H1 (cell line): ENCODE results near the gene ZMIZ1. TPM values are rescaled to one million over a fixed set of nuclear protein-coding genes. Genes with fewer than 3 reads are reported as not detected.

Experiments used
- CTCF ChIA-PET: fragments of 300-600 bp; sonication (Branson Sonifier 250); formaldehyde crosslinking; loops from one replicate; lab custom pipeline; 2021; ENCODE audit not compliant: partially characterized antibody; lab: Charles Lee
- POLR2A ChIA-PET: fragments of 300-600 bp; sonication (Branson Sonifier 250); formaldehyde crosslinking; loops from one replicate; lab custom pipeline; 2021; ENCODE audit warnings: inconsistent platforms; ENCODE audit not compliant: partially characterized antibody; lab: Charles Lee
- DNase-seq, 2 experiments: peaks; one replicate each; pipeline versions ENCODE4 v3.0.0 to v3.0.0-alpha.2; 2010 to 2022; ENCODE audit warnings: low spot score in 2 of 2, low read depth in 1 of 2, mixed read lengths in 1 of 2
- FAIRE-seq: peaks from 2 replicates; lab custom pipeline; 2011; peaks lifted over from hg19 to GRCh38; lab: Jason Lieb, UNC
- H2AFZ ChIP-seq: 2 replicates; pipeline ENCODE4 v1.8.1; 2012; ENCODE audit warnings: low read length, inconsistent platforms
- H2AK5ac ChIP-seq: 2 replicates; pipeline ENCODE4 v1.6.1; 2013; ENCODE audit warnings: low read depth, low read length
- H2BK120ac ChIP-seq: replicated peaks from 2 replicates; pipeline ENCODE3; 2013; ENCODE audit warnings: low read depth, low read length, inconsistent platforms
- H2BK12ac ChIP-seq: 2 replicates; pipeline ENCODE4 v1.6.1; 2013; ENCODE audit warnings: low read depth, low read length
- H2BK15ac ChIP-seq: 2 replicates; pipeline ENCODE4 v1.6.1; 2013; ENCODE audit warnings: low read length
- H2BK20ac ChIP-seq: 2 replicates; pipeline ENCODE4 v1.6.1; 2013; ENCODE audit warnings: low read length
- H2BK5ac ChIP-seq: 2 replicates; pipeline ENCODE4 v1.6.1; 2013; ENCODE audit warnings: low read depth, low read length
- H3K14ac ChIP-seq: 2 replicates; pipeline ENCODE4 v1.6.1; 2013; ENCODE audit warnings: inconsistent platforms; ENCODE audit not compliant: insufficient read length
- H3K18ac ChIP-seq: 2 replicates; pipeline ENCODE4 v1.6.1; 2013; ENCODE audit warnings: low read length; ENCODE audit errors: extremely low read depth
- H3K23ac ChIP-seq: 2 replicates; pipeline ENCODE4 v1.6.1; 2013; ENCODE audit warnings: inconsistent platforms; ENCODE audit not compliant: insufficient read length
- H3K23me2 ChIP-seq: 2 replicates; pipeline ENCODE4 v1.6.1; 2013; ENCODE audit warnings: low read depth, low read length
- H3K27ac ChIP-seq: 2 replicates; pipeline ENCODE4 v1.6.1; 2011; ENCODE audit warnings: low read depth, low read length, inconsistent platforms
- H3K27me3 ChIP-seq, 4 experiments: replicated peaks in 1 of 4; 1 replicate in 1 of 4; 2 replicates in 3 of 4; pipeline versions ENCODE4 v1.6.1 to v1.8.1; 2011 to 2013; ENCODE audit warnings: low read length in 3 of 4, mild to moderate bottlenecking in 3 of 4, inconsistent platforms in 2 of 4, mixed read lengths in 2 of 4, moderate library complexity in 1 of 4; ENCODE audit not compliant: control insufficient read depth in 3 of 4, insufficient read depth in 3 of 4; ENCODE audit errors: extremely low read depth in 1 of 4
- H3K36me3 ChIP-seq, 4 experiments: 2 replicates each; pipeline versions ENCODE4 v1.6.1 to v1.8.1; 2011 to 2013; ENCODE audit warnings: mild to moderate bottlenecking in 4 of 4, low read length in 3 of 4, moderate library complexity in 2 of 4, control low read depth in 1 of 4, inconsistent platforms in 1 of 4; ENCODE audit not compliant: insufficient read depth in 4 of 4, control insufficient read depth in 2 of 4
- H3K4ac ChIP-seq: replicated peaks from 2 replicates; pipeline ENCODE3; 2013; ENCODE audit warnings: low read length, low read depth, mixed read lengths, inconsistent platforms; ENCODE audit not compliant: insufficient read length
- H3K4me1 ChIP-seq, 4 experiments: replicated peaks in 1 of 4; 1 replicate in 1 of 4; 2 replicates in 3 of 4; pipeline versions ENCODE4 v1.6.1 to v1.8.1; 2011 to 2013; ENCODE audit warnings: low read length in 3 of 4, inconsistent platforms in 2 of 4, mixed read lengths in 1 of 4; ENCODE audit not compliant: insufficient read depth in 4 of 4, control insufficient read depth in 3 of 4
- H3K4me2 ChIP-seq, 2 experiments: 2 replicates each; pipeline versions ENCODE4 v1.6.1 to v1.8.1; 2011 to 2013; ENCODE audit warnings: low read depth in 2 of 2, low read length in 2 of 2, control low read depth in 1 of 2, inconsistent platforms in 1 of 2, mild to moderate bottlenecking in 1 of 2; ENCODE audit not compliant: insufficient read depth in 1 of 2
- H3K4me3 ChIP-seq, 4 experiments: fragments of 200-600, 300-600 bp in 1 of 4; sonication (generic), shearing (Covaris generic), sonication (Bioruptor Twin) in 1 of 4; 2 replicates each; pipeline versions ENCODE4 v1.5.1 to v1.8.1; 2011 to 2016; ENCODE audit warnings: low read length in 4 of 4, low read depth in 3 of 4, control low read depth in 2 of 4, inconsistent platforms in 2 of 4, mild to moderate bottlenecking in 2 of 4, mixed read lengths in 1 of 4, moderate library complexity in 1 of 4; ENCODE audit not compliant: insufficient read depth in 2 of 4; ENCODE audit errors: extremely low read depth in 1 of 4
- H3K56ac ChIP-seq: replicated peaks from 2 replicates; pipeline ENCODE3; 2013; ENCODE audit warnings: low read depth, mild to moderate bottlenecking, mixed read lengths, low read length, inconsistent platforms; ENCODE audit not compliant: insufficient read length
- H3K79me1 ChIP-seq: 2 replicates; pipeline ENCODE4 v1.6.1; 2013; ENCODE audit warnings: low read depth, low read length, control low read depth
- H3K79me2 ChIP-seq, 2 experiments: 2 replicates each; pipeline versions ENCODE4 v1.6.1 to v1.8.1; 2012 to 2013; ENCODE audit warnings: low read length in 2 of 2, mild to moderate bottlenecking in 2 of 2, inconsistent platforms in 1 of 2; ENCODE audit not compliant: insufficient read depth in 2 of 2, control insufficient read depth in 1 of 2
- H3K9ac ChIP-seq, 4 experiments: replicated peaks in 1 of 4; 1 replicate in 1 of 4; 2 replicates in 3 of 4; pipeline versions ENCODE4 v1.6.1 to v1.8.1; 2011 to 2013; ENCODE audit warnings: low read depth in 3 of 4, low read length in 3 of 4, control low read depth in 2 of 4, mild to moderate bottlenecking in 2 of 4, moderate library complexity in 2 of 4, inconsistent platforms in 1 of 4; ENCODE audit errors: extremely low read depth in 1 of 4
- H3K9me3 ChIP-seq, 2 experiments: 2 replicates each; pipeline versions ENCODE4 v1.6.1 to v1.8.1; 2012 to 2013; ENCODE audit warnings: mild to moderate bottlenecking in 2 of 2, moderate library complexity in 2 of 2, control low read depth in 1 of 2, inconsistent platforms in 1 of 2, low read depth in 1 of 2, low read length in 1 of 2, mixed read lengths in 1 of 2; ENCODE audit not compliant: insufficient read depth in 2 of 2
- H4K20me1 ChIP-seq, 2 experiments: replicated peaks in 1 of 2; 2 replicates each; pipeline versions ENCODE3 to v1.8.1; 2011 to 2013; ENCODE audit warnings: inconsistent platforms in 2 of 2, low read length in 2 of 2, mild to moderate bottlenecking in 1 of 2; ENCODE audit not compliant: insufficient read depth in 2 of 2, control insufficient read depth in 1 of 2
- H4K5ac ChIP-seq: 2 replicates; pipeline ENCODE4 v1.6.1; 2013; ENCODE audit warnings: low read length, low read depth, mixed read lengths, inconsistent platforms; ENCODE audit not compliant: insufficient read length
- H4K8ac ChIP-seq: 2 replicates; pipeline ENCODE4 v1.8.0; 2013; ENCODE audit warnings: mild to moderate bottlenecking, moderate library complexity, low read length, inconsistent platforms; ENCODE audit not compliant: insufficient read depth; ENCODE audit errors: extremely low read depth
- H4K91ac ChIP-seq: replicated peaks from 2 replicates; pipeline ENCODE3; 2013; ENCODE audit warnings: low read length, mixed read lengths, inconsistent platforms; ENCODE audit not compliant: insufficient read length
- BRCA1 ChIP-seq: IDR thresholded peaks from 2 replicates; pipeline ENCODE4 v1.6.1; 2012; ENCODE audit warnings: low read depth, low read length, improper control_type of control experiment
- CEBPB ChIP-seq: IDR thresholded peaks from 2 replicates; pipeline ENCODE4 v1.6.1; 2012; ENCODE audit warnings: low read depth, low read length
- EGR1 ChIP-seq: IDR thresholded peaks from 2 replicates; pipeline ENCODE4 v1.6.1; 2011; ENCODE audit warnings: low read depth, low read length, borderline replicate concordance
- EP300 ChIP-seq, 2 experiments: IDR thresholded peaks; 1 replicate in 1 of 2; 2 replicates in 1 of 2; pipeline ENCODE4 v1.6.1; 2011 to 2012; ENCODE audit warnings: low read depth in 2 of 2, low read length in 2 of 2, mild to moderate bottlenecking in 2 of 2, borderline replicate concordance in 1 of 2, inconsistent platforms in 1 of 2, moderate library complexity in 1 of 2
- FOSL1 ChIP-seq: IDR thresholded peaks from 2 replicates; pipeline ENCODE4 v1.6.1; 2011; ENCODE audit warnings: mild to moderate bottlenecking, low read depth, low read length, moderate library complexity; ENCODE audit not compliant: insufficient read depth
- KDM5A ChIP-seq: fragments of 200-600 bp; IDR thresholded peaks from 2 replicates; pipeline ENCODE4 v1.7.1; 2012; ENCODE audit warnings: mild to moderate bottlenecking, low read length, inconsistent platforms, mixed read lengths
- NANOG ChIP-seq: IDR thresholded peaks from 2 replicates; pipeline ENCODE4 v1.6.1; 2011; ENCODE audit warnings: low read length, low read depth, mild to moderate bottlenecking, inconsistent platforms; ENCODE audit not compliant: insufficient read depth, poor library complexity, severe bottlenecking
- NRF1 ChIP-seq: IDR thresholded peaks from 2 replicates; pipeline ENCODE4 v1.6.1; 2011; ENCODE audit warnings: mild to moderate bottlenecking, low read depth, low read length, improper control_type of control experiment
- POLR2A ChIP-seq, 2 experiments: IDR thresholded peaks; 1 replicate in 1 of 2; 2 replicates in 1 of 2; pipeline ENCODE4 v1.6.1; 2011; ENCODE audit warnings: low read depth in 2 of 2, low read length in 2 of 2, mild to moderate bottlenecking in 2 of 2; ENCODE audit errors: control extremely low read depth in 1 of 2
- RBBP5 ChIP-seq: IDR thresholded peaks from 2 replicates; pipeline ENCODE4 v1.7.1; 2012; ENCODE audit warnings: low read depth, mild to moderate bottlenecking, inconsistent platforms, low read length, moderate library complexity, borderline replicate concordance
- RFX5 ChIP-seq: IDR thresholded peaks from 2 replicates; pipeline ENCODE4 v1.6.1; 2011; ENCODE audit warnings: low read depth, low read length, improper control_type of control experiment, borderline replicate concordance
- SP1 ChIP-seq: IDR thresholded peaks from 2 replicates; pipeline ENCODE4 v1.6.1; 2011; ENCODE audit warnings: low read depth, low read length
- TCF12 ChIP-seq: IDR thresholded peaks from 2 replicates; pipeline ENCODE4 v1.6.1; 2011; ENCODE audit warnings: low read depth, mild to moderate bottlenecking, low read length
- whole genome bisulfite sequencing, 2 experiments: shearing (Covaris generic) in 1 of 2; methylation state at CpG; one replicate each; pipeline versions ENCODE4 v1.1.6 to v1.1.7; 2013 to 2015; ENCODE audit warnings: low lambda C conversion rate in 2 of 2, mixed read lengths in 2 of 2, inconsistent platforms in 1 of 2, low coverage in 1 of 2, missing lambda C conversion rate in 1 of 2; ENCODE audit not compliant: insufficient replicate concordance in 2 of 2, insufficient coverage in 1 of 2, insufficient read length in 1 of 2; ENCODE audit errors: extremely low coverage in 1 of 2, missing lambda C conversion rate in 1 of 2; 5-methylcytosine and 5-hydroxymethylcytosine counted together
- polyA plus RNA-seq, 7 experiments: library from polyadenylated mRNA; depleted of rRNA in 3 of 7; stranded (reverse) in 5 of 7; unstranded in 2 of 7; fragments of >200 nt in 5 of 7; fragments of 200-250 nt in 2 of 7; gene quantifications; 1 replicate in 5 of 7; 2 replicates in 1 of 7; 4 replicates in 1 of 7; pipeline versions ENCODE4 v1.2.1 to v1.2.3, GENCODE V29; 2011 to 2013; ENCODE audit warnings: missing spikeins in 2 of 7, mixed read lengths in 2 of 7
- total RNA-seq: library from RNA; stranded (reverse); fragmentation: NEBNext Ultra II Directional; extraction: Animal tissue kit (Norgen Biotek cat#: 25700); gene quantifications from 2 replicates; pipeline ENCODE4 v1.2.1, GENCODE V29; 2021

Gene ZMIZ1
- total and polyA plus RNA-seq, 2 of the 8 experiments (the other 6 are each of a cell fraction or from before 2014, with no cell fraction given) = 8.1 to 28.0 TPM

GRCh38 chr10:79153745-79154144, 85.0 kb downstream of the ZMIZ1 start:
- no peak overlapping the region; the same call in 1 of the 2 replicates for H2BK5ac ChIP-seq
- ChIA-PET POLR2A (no interaction called here), CTCF (interaction anchor here (1.1 to 32.0 kb wide), 2 partner anchors 40 to 70 kb away, joined by 3 to 396 read pairs; no protein-coding TSS in a partner anchor)
- no peak overlapping the region for H4K91ac ChIP-seq
- H3K9me3 ChIP-seq = no peaks in the 10 kb centered on the region
- peaks cover 0 to 10% of the 10 kb centered on the region in 2 experiments; a peak in 1 of 4 replicates for H3K79me2 ChIP-seq
- no peak for DNase-seq
- no peaks in the 10 kb centered on the region for H3K27me3 ChIP-seq
- H2AK5ac ChIP-seq = 0 out of 2 replicates have a peak overlapping the region, but pooled peaks have one; percentile 67
- no peak overlapping the region for H2BK120ac ChIP-seq
- H3K4me1 ChIP-seq = peaks cover 20 to 44% (median 36%) of the 10 kb centered on the region in 4 experiments
- H3K4ac ChIP-seq = no peak overlapping the region
- H3K18ac ChIP-seq = no peak overlapping the region; the same call in 1 of the 2 replicates
- no peak overlapping the region for H3K14ac ChIP-seq
- no peak overlapping the region for H2BK20ac ChIP-seq
- H3K56ac ChIP-seq = no peak overlapping the region
- WGBS, 2 experiments = 90% methylated on average over 10 of the region's 10 CpGs; no CpG with 5 or more reads in 1 of the 2 experiments
- no peak overlapping the region for H3K9ac ChIP-seq
- H4K5ac ChIP-seq = no peak overlapping the region
- no peak for TF ChIP-seq TCF12
- no peak for TF ChIP-seq RBBP5
- no peak for TF ChIP-seq KDM5A
- no peak for TF ChIP-seq POLR2A (IDR thresholded peaks at IDR 0.05; ENCODE audit: control extremely low read depth in 1 of 2, low read depth in 2 of 2, low read length in 2 of 2)
- no peak for TF ChIP-seq BRCA1
- TF ChIP-seq RFX5 = no peak
- TF ChIP-seq NANOG = no peak
- no peak for TF ChIP-seq EP300 (IDR thresholded peaks at IDR 0.05; ENCODE audit: borderline replicate concordance in 1 of 2, low read depth in 2 of 2, low read length in 2 of 2)
- no peak for TF ChIP-seq CEBPB
- TF ChIP-seq EGR1 = no peak
- no peak for TF ChIP-seq SP1
- TF ChIP-seq FOSL1 = no peak
- no peak for TF ChIP-seq NRF1
- H2BK12ac ChIP-seq = no peak overlapping the region
- FAIRE-seq = no peak
- H2AFZ ChIP-seq = no peak overlapping the region
- H4K20me1 ChIP-seq = peaks cover under 1 to 1% of the 10 kb centered on the region in 2 experiments
- peak overlapping the region; percentile 46; the same call in 1 of the 2 replicates for H4K8ac ChIP-seq
- H3K36me3 ChIP-seq = no peaks in the 10 kb centered on the region
- H3K4me3 ChIP-seq = no peak overlapping the region
- no peak overlapping the region for H2BK15ac ChIP-seq
- no peak overlapping the region for H3K4me2 ChIP-seq
- peaks cover 2% of the 10 kb centered on the region for H3K79me1 ChIP-seq
- no peak overlapping the region for H3K23ac ChIP-seq
- no peaks in the 10 kb centered on the region for H3K23me2 ChIP-seq
- H3K27ac ChIP-seq = no peak overlapping the region
